Transverse colon (tissue), 4 donors: Measurements from ENCODE around the gene OSTC. TPM values are rescaled to one million over a fixed set of nuclear protein-coding genes. Genes with fewer than 3 reads are reported as not detected.
A peak's percentile ranks its signal among the peaks of the same experiment; 100 is the strongest.

Experiments
- DNase-seq: peaks from one replicate; pipeline ENCODE4 v3.0.0-alpha.2; 2019
- H3K27ac ChIP-seq, 4 donors: fragments of 200-600 bp; sonication (generic); 2 replicates each; pipeline ENCODE4 v1.5.1; 2016 to 2018; ENCODE audit warnings: inconsistent platforms in 4 of 4
- H3K27me3 ChIP-seq: fragments of 200-600 bp; sonication (generic); 2 replicates; pipeline ENCODE4 v1.5.1; 2017; ENCODE audit warnings: inconsistent platforms
- H3K36me3 ChIP-seq, 4 donors: fragments of 200-600 bp; sonication (generic); 2 replicates each; pipeline ENCODE4 v1.5.1; 2017 to 2019; ENCODE audit warnings: inconsistent platforms in 4 of 4
- H3K4me1 ChIP-seq, 4 donors: fragments of 200-600 bp; sonication (generic); 2 replicates each; pipeline ENCODE4 v1.5.1; 2017 to 2020; ENCODE audit warnings: inconsistent platforms in 4 of 4
- H3K4me3 ChIP-seq, 4 donors: fragments of 200-600 bp; sonication (generic); 1 replicate in 1 of 4; 2 replicates in 3 of 4; pipeline versions ENCODE4 v1.5.1 to v1.6.1; 2017 to 2019; ENCODE audit warnings: inconsistent platforms in 4 of 4
- H3K9me3 ChIP-seq, 2 donors: fragments of 200-600 bp; sonication (generic); 2 replicates each; pipeline ENCODE4 v1.5.1; 2017 to 2019; ENCODE audit warnings: inconsistent platforms in 2 of 2
- CTCF ChIP-seq, 5 experiments: fragments of 200-600 bp in 3 of 5; fragments of 450-650 bp in 2 of 5; sonication (generic) in 3 of 5; IDR thresholded peaks; 1 replicate in 2 of 5; 2 replicates in 3 of 5; pipeline ENCODE4 v1.5.1; 2016 to 2017; ENCODE audit warnings: antibody characterized with exemption in 5 of 5, inconsistent platforms in 3 of 5, mild to moderate bottlenecking in 2 of 5, moderate library complexity in 1 of 5
- EP300 ChIP-seq: sonication (generic); formaldehyde crosslinking; IDR thresholded peaks from one replicate; pipeline ENCODE4 v1.6.1; 2017; ENCODE audit warnings: antibody characterized with exemption, low read depth
- POLR2A ChIP-seq: fragments of 450-650 bp; IDR thresholded peaks from one replicate; pipeline ENCODE4 v1.6.1; 2016; ENCODE audit warnings: antibody characterized with exemption, mild to moderate bottlenecking, moderate library complexity
- POLR2AphosphoS5 ChIP-seq, 3 donors: sonication (generic); formaldehyde crosslinking; IDR thresholded peaks; one replicate each; pipeline ENCODE4 v1.6.1; 2016; ENCODE audit warnings: antibody characterized with exemption in 3 of 3
- WGBS, 2 donors: methylation state at CpG; one replicate each; pipeline ENCODE4 v1.1.5; 2018; ENCODE audit warnings: low coverage in 1 of 2; 5-methylcytosine and 5-hydroxymethylcytosine counted together
- in situ Hi-C, 4 donors: fragments of 200-750 bp; cut with MboI; loops; one replicate each; pipeline versions ENCODE4 v1.15.0 to v1.15.1; 2017; ENCODE audit warnings: low sequenced_read_pairs in 3 of 4, low pct_ligation_motif_present in 1 of 4, low pct_unique_long_range_greater_than_20kb in 1 of 4
- intact Hi-C: fragments of 100-400 bp; cut with DNase I; formaldehyde crosslinking; loops from one replicate; pipeline ENCODE4 v1.15.1; 2023; ENCODE audit warnings: low total_unique reads
- total RNA-seq, 4 donors: library from RNA; depleted of rRNA; stranded (reverse); fragments of >200 nt; gene quantifications; one replicate each; pipeline ENCODE4 v1.1.0, GENCODE V29; 2016

The OSTC gene
- total RNA-seq, 4 donors from 2014 or later, result 45.4 to 56.5 (median 51.6) TPM

DNA sequence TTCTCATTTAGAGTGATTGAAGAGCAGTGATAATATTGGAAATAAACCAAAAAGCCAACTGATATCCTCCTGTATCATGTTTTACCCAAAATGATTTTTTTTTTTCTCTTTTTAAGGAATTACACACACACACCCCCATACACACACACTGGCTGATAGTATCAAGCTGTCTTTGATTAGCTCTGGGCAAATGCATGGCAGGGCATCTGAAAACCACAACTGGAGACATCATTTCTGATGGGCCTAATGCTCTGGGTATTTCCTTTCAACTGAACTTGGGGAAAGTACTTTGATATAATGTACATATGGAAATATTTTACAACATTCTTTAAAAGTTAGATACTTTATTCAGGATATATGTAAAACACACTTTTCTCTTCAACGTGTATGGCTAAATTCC lies 14.2 kb upstream of the OSTC start:
- in situ Hi-C loops (loop anchor here in 1 of 4 donors (25.0 kb wide), 1 partner anchor 1176 kb away; the partner anchor contains the start of genes CFI and GAR1), intact Hi-C loops (no loop called here)
- TF ChIP-seq POLR2A (no peak), POLR2AphosphoS5 (IDR thresholded peaks at IDR 0.05) (no peak)
- no peak overlapping the region for H3K4me3 ChIP-seq
- H3K4me1 ChIP-seq, result no peaks in the 10 kb centered on the region
- no peaks in the 10 kb centered on the region for H3K27me3 ChIP-seq
- H3K9me3 ChIP-seq, result no peaks in the 10 kb centered on the region
- peaks cover 0 to 20% (median 9%) of the 10 kb centered on the region in 4 donors for H3K36me3 ChIP-seq
- no peak for DNase-seq
- no peak overlapping the region for H3K27ac ChIP-seq
- WGBS, 2 donors, result 63 to 90% methylated on average over 1 of the region's 1 CpG

GRCh38 chr4:108637856-108638255 lies 12.5 kb upstream of the OSTC start:
- no peaks in the 10 kb centered on the region for H3K9me3 ChIP-seq
- 62 to 68% methylated on average over 2 of the region's 2 CpGs for WGBS, 2 donors
- no peak overlapping the region for H3K4me3 ChIP-seq
- in situ Hi-C loops (loop anchor here in 1 of 4 donors (25.0 kb wide), 1 partner anchor 1174 kb away; the partner anchor contains the start of genes CFI and GAR1), intact Hi-C loops (no loop called here)
- H3K36me3 ChIP-seq, result peaks cover 0 to 11% (median 4%) of the 10 kb centered on the region in 4 donors
- no peak overlapping the region for H3K27ac ChIP-seq
- no peaks in the 10 kb centered on the region for H3K27me3 ChIP-seq
- DNase-seq, result no peak
- H3K4me1 ChIP-seq, result no peaks in the 10 kb centered on the region
- TF ChIP-seq CTCF (IDR thresholded peaks at IDR 0.05) (no peak), POLR2A (no peak), EP300 (no peak), POLR2AphosphoS5 (IDR thresholded peaks at IDR 0.05) (no peak)

DNA sequence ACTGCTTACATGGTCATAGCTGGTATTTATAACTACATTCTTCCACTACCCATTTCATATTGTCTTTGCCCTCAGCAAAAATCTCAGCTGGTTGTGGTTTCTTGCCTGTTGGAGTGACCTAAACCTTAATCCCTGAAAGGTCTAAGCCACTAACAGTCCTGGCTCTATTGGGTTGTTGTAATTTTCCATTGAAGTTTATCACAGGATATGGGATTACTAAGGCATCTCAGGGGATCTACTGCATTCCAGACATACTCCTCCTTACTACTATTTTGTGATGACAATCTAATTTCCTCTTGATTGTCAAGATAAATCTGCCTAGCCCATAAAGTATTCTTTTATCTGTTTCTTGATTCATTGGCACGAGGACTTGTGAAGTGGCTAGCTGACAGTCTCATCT lies 6.2 kb upstream of the OSTC start:
- Histone ChIP-seq H3K36me3 (no peaks in the 10 kb centered on the region), H3K4me1 (no peaks in the 10 kb centered on the region), H3K9me3 (no peaks in the 10 kb centered on the region), H3K27me3 (no peaks in the 10 kb centered on the region), H3K4me3 (no peak overlapping the region), H3K27ac (no peak overlapping the region)
- TF ChIP-seq POLR2A (no peak), POLR2AphosphoS5 (IDR thresholded peaks at IDR 0.05) (no peak), CTCF (IDR thresholded peaks at IDR 0.05) (no peak), EP300 (no peak)
- in situ Hi-C loops (loop anchor here in 1 of 4 donors (25.0 kb wide), 1 partner anchor 1168 kb away; the partner anchor contains the start of genes CFI and GAR1), intact Hi-C loops (no loop called here)
- WGBS, 2 donors, result 80 to 83% methylated on average over 1 of the region's 1 CpG
- no peak for DNase-seq

- DNase-seq, result no peak
- H3K4me3 ChIP-seq, result no peak overlapping the region
- peaks cover under 1 to 11% (median 5%) of the 10 kb centered on the region in 4 donors for H3K4me1 ChIP-seq
- no peak for TF ChIP-seq CTCF (IDR thresholded peaks at IDR 0.05)
- no peak for TF ChIP-seq POLR2A
- no peak for TF ChIP-seq POLR2AphosphoS5 (IDR thresholded peaks at IDR 0.05)
- TF ChIP-seq EP300, result no peak
- in situ Hi-C loops (loop anchor here in 1 of 4 donors (25.0 kb wide), 1 partner anchor 1166 kb away; the partner anchor contains the start of genes CFI and GAR1), intact Hi-C loops (no loop called here)
- no peaks in the 10 kb centered on the region for H3K36me3 ChIP-seq
- H3K27ac ChIP-seq, result no peak overlapping the region
- H3K9me3 ChIP-seq, result no peaks in the 10 kb centered on the region
- H3K27me3 ChIP-seq, result no peaks in the 10 kb centered on the region
- 94 to 100% methylated on average over 2 to 3 of the region's 3 CpGs for WGBS, 2 donors
These were observed 3.7 kb upstream of the OSTC start for GRCh38 chr4:108646706-108647105.

- H3K4me3 ChIP-seq, result peak overlapping the region in 3 of 4 donors; percentile 62 to 88 (median 70)
- H3K27ac ChIP-seq, result peak overlapping the region; percentile 84 to 93 (median 90)
- in situ Hi-C loops, result loop anchor here in 1 of 4 donors (25.0 kb wide), 1 partner anchor 1162 kb away; the partner anchor contains the start of genes CFI and GAR1
- peaks cover 8 to 24% (median 10%) of the 10 kb centered on the region in 4 donors for H3K4me1 ChIP-seq
- 4 to 9% methylated on average over 6 of the region's 6 CpGs for WGBS, 2 donors
- no peaks in the 10 kb centered on the region for H3K36me3 ChIP-seq
- intact Hi-C loops, result no loop called here
- H3K27me3 ChIP-seq, result no peaks in the 10 kb centered on the region
- TF ChIP-seq EP300, result no peak
- no peak for TF ChIP-seq CTCF (IDR thresholded peaks at IDR 0.05)
- TF ChIP-seq POLR2A, result no peak
- no peak for TF ChIP-seq POLR2AphosphoS5 (IDR thresholded peaks at IDR 0.05)
- no peaks in the 10 kb centered on the region for H3K9me3 ChIP-seq
- DNase-seq, result no peak
These were observed 562 bp upstream of the OSTC start for GRCh38 chr4:108649863-108650211.
